CD4-positive, alpha-beta T cell treated with Interleukin-6 for 4 hours (primary cell): ENCODE results near the gene VPS18.
"Not testable (repeated sequence)": the region's sequence is repeated elsewhere in the genome, so short reads cannot be mapped to it uniquely, and the experiment has no call there.

Experiments
- DNase-seq: peaks from one replicate; pipeline ENCODE4 v3.0.0-alpha.2; 2020; ENCODE audit warnings: mixed read lengths

The VPS18 gene

GRCh38 chr15:40893733-40894680 is at the start of gene VPS18:
Gene VPS18 (plus strand): TSS chr15:40894450. CDS start chr15:40894769, 319 bp downstream.
- peak; percentile 99 for DNase-seq

- DNase-seq, result peak; percentile 47
These were observed 49.6 kb upstream of the VPS18 start for GRCh38 chr15:40844696-40845030.

GRCh38 chr15:40845036-40845435 is 49.2 kb upstream of the VPS18 start:
- DNase-seq, result no peak

GRCh38 chr15:40845511-40846284 is 48.6 kb upstream of the VPS18 start:
- DNase-seq, result no peak

GRCh38 chr15:40846841-40847222 is 47.4 kb upstream of the VPS18 start:
- no peak for DNase-seq

- peak; percentile 33 for DNase-seq
These were observed 46.9 kb upstream of the VPS18 start for GRCh38 chr15:40847223-40847961.

- no peak for DNase-seq
These were observed 43.6 kb upstream of the VPS18 start for GRCh38 chr15:40850576-40851112.

- DNase-seq, result no peak
These were observed 41.7 kb upstream of the VPS18 start for GRCh38 chr15:40852529-40852928.

- DNase-seq, result no peak
These were observed 40.9 kb upstream of the VPS18 start for GRCh38 chr15:40853241-40853890.

- DNase-seq, result no peak
These were observed 40.1 kb upstream of the VPS18 start for GRCh38 chr15:40854161-40854560.

- DNase-seq, result no peak
These were observed 38.5 kb upstream of the VPS18 start for GRCh38 chr15:40855706-40856234.

- no peak for DNase-seq
These were observed 37.5 kb upstream of the VPS18 start for GRCh38 chr15:40856746-40857145.

- peak; percentile 78 for DNase-seq
These were observed 36.5 kb upstream of the VPS18 start for GRCh38 chr15:40857601-40858341.

GRCh38 chr15:40858706-40859105 is 35.5 kb upstream of the VPS18 start:
- no peak for DNase-seq

- DNase-seq, result peak; percentile 89
These were observed 34.9 kb upstream of the VPS18 start for GRCh38 chr15:40859206-40859851.

GRCh38 chr15:40861147-40861546 is 33.1 kb upstream of the VPS18 start:
- not testable (repeated sequence) for DNase-seq

GRCh38 chr15:40863660-40864270 is 30.5 kb upstream of the VPS18 start:
- DNase-seq, result no peak

- DNase-seq, result no peak
These were observed 27.1 kb upstream of the VPS18 start for GRCh38 chr15:40867199-40867598.

- no peak for DNase-seq
These were observed 24.6 kb upstream of the VPS18 start for GRCh38 chr15:40869686-40870085.

- no peak for DNase-seq
These were observed 23.5 kb upstream of the VPS18 start for GRCh38 chr15:40870716-40871115.
